Ovary (tissue), 9 donors: Measurements from ENCODE around the gene DTX4. TPM values are rescaled to one million over a fixed set of nuclear protein-coding genes. Genes with fewer than 3 reads are reported as not detected.

Experiments used
- DNase-seq, 5 donors: peaks; one replicate each; pipeline ENCODE4 v3.0.0-alpha.2; 2019 to 2020
- H3K27ac ChIP-seq, 2 donors: fragments of 200-600 bp; one replicate each; pipeline versions ENCODE4 v1.5.1 to v1.8.0; 2019 to 2022
- H3K27me3 ChIP-seq: fragments of 200-600 bp; one replicate; pipeline ENCODE4 v1.8.0; 2022
- H3K36me3 ChIP-seq: fragments of 200-600 bp; sonication (generic); one replicate; pipeline ENCODE4 v1.5.1; 2019
- H3K4me1 ChIP-seq: one replicate; pipeline ENCODE4 v1.8.1; 2013; ENCODE audit warnings: mild to moderate bottlenecking, moderate library complexity; ENCODE audit not compliant: insufficient read depth
- H3K4me3 ChIP-seq: fragments of 200-600 bp; sonication (generic); one replicate; pipeline ENCODE4 v1.5.1; 2017
- H3K9me3 ChIP-seq, 2 donors: fragments of 200-600 bp in 1 of 2; sonication (generic) in 1 of 2; one replicate each; pipeline versions ENCODE4 v1.5.1 to v1.8.1; 2013 to 2019; ENCODE audit warnings: mild to moderate bottlenecking in 1 of 2, moderate library complexity in 1 of 2
- CTCF ChIP-seq, 3 donors: fragments of 450-650 bp in 2 of 3; fragments of 200-600 bp in 1 of 3; IDR thresholded peaks; one replicate each; pipeline versions ENCODE4 v1.5.1 to v1.8.0; 2016 to 2022; ENCODE audit warnings: antibody characterized with exemption in 3 of 3, mild to moderate bottlenecking in 1 of 3
- EP300 ChIP-seq: sonication (generic); formaldehyde crosslinking; IDR thresholded peaks from one replicate; pipeline ENCODE4 v1.6.1; 2017; ENCODE audit warnings: antibody characterized with exemption
- POLR2A ChIP-seq: fragments of 450-650 bp; IDR thresholded peaks from one replicate; pipeline ENCODE4 v1.6.1; 2017; ENCODE audit warnings: antibody characterized with exemption, mild to moderate bottlenecking, moderate library complexity
- WGBS, 3 donors: extraction: QIAGEN DNeasy Blood & Tissue Kit in 1 of 3; methylation state at CpG; one replicate each; pipeline versions ENCODE4 v1.1.5 to v1.1.7; 2013 to 2017; 5-methylcytosine and 5-hydroxymethylcytosine counted together
- intact Hi-C, 4 donors: fragments of 100-400 bp; cut with DNase I; formaldehyde crosslinking; loops; one replicate each; pipeline versions ENCODE4 v1.11.0 to v1.15.1; 2022 to 2023
- polyA plus RNA-seq, 2 donors: library from polyadenylated mRNA; stranded (reverse); fragments of 200-250 nt in 1 of 2; fragments of 350-450 nt in 1 of 2; fragmentation: Illumina TruSeq in 1 of 2; extraction: RNeasy Lipid Tissue Mini Kit (QIAGEN cat#74804) in 1 of 2; gene quantifications; one replicate each; pipeline ENCODE4 v1.2.3, GENCODE V29; 2013 to 2014
- total RNA-seq, 7 donors: library from RNA; depleted of rRNA in 2 of 7; stranded (reverse); fragments of >200 nt in 2 of 7; fragmentation: NEBNext Ultra II Directional in 3 of 7; extraction: Animal tissue kit (Norgen Biotek cat#: 25700) in 3 of 7; gene quantifications; one replicate each; pipeline versions ENCODE4 v1.1.0 to v1.2.4, GENCODE V29; 2016 to 2023
- donor health status: DM: no; HTN: no; CAD: no; lungs with moderate emphysema.
- donor health status: DM: no; HTN: no; CAD: no.
- donor health status: Bipolar disorder and iron deficiency.
- donor health status: DM: yes; HTN: yes; CAD: no.
- donor health status: DM: no; HTN: no; CAD: no.
- donor health status: DM: yes; HTN: yes; CAD: no.

Gene DTX4
- total and polyA plus RNA-seq, 9 donors = 6.1 to 21.5 (median 16.9) TPM

DNA sequence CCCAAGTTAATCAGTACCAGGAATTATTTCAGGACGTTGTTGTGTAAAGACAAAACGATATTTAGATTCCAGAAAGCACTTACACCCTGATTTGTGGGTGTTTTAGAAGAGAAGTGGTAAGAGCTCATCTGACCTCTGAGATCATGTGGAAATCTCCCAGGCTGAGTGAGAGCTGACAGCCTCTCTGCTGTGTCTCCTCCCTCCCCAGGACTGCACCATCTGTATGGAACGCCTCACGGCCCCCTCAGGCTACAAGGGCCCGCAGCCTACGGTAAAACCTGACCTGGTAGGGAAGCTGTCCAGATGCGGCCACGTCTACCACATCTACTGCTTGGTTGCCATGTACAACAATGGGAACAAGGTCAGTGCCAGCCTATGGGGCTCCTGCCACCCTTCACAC is 20.0 kb downstream of the DTX4 start:
- Histone ChIP-seq H3K36me3 (no peaks in the 10 kb centered on the region), H3K27me3 (no peaks in the 10 kb centered on the region), H3K9me3 (no peaks in the 10 kb centered on the region), H3K27ac (no peak overlapping the region), H3K4me1 (peaks cover 2% of the 10 kb centered on the region), H3K4me3 (no peak overlapping the region)
- no peak for DNase-seq
- no peak for TF ChIP-seq CTCF (IDR thresholded peaks at IDR 0.05)
- no peak for TF ChIP-seq EP300
- TF ChIP-seq POLR2A = no peak
- WGBS, 3 donors = 78 to 88% (median 82%) methylated on average over 8 of the region's 8 CpGs
- intact Hi-C loops = no loop called here

GRCh38 chr11:59192446-59193020 is 20.6 kb downstream of the DTX4 start:
- 91% methylated on average over 4 of the region's 4 CpGs for WGBS, 3 donors
- Histone ChIP-seq H3K9me3 (no peaks in the 10 kb centered on the region), H3K27me3 (no peaks in the 10 kb centered on the region), H3K4me3 (no peak overlapping the region), H3K36me3 (no peaks in the 10 kb centered on the region), H3K4me1 (peaks cover 2% of the 10 kb centered on the region), H3K27ac (no peak overlapping the region)
- DNase-seq = no peak
- intact Hi-C loops = no loop called here
- TF ChIP-seq POLR2A = no peak
- TF ChIP-seq EP300 = no peak
- TF ChIP-seq CTCF (IDR thresholded peaks at IDR 0.05) = no peak

DNA sequence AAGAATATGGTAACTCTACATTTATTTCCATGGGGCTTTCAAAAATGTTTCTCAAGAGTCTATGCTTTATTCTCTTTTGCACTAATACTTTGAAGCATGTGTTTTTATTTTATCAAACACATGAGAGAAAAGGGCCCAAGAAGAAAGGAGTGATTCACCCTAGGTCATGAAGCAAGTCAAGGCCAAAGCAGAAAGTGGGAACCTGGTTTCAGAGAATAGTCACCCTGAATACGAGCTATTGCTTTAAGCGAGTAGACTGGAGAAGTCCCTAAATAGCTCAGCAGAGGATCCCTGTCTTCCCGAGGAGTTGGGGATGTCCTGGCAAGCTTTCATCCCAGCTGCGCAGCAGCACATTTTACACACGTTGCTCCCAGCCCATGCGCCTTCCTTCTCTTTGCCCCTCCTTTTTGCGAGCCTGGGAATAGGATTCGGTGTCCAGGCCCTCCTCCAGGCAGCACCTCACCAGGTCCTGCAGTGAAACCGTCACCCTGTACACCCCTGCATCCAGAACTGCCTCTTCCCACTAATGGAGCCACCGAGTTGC is 21.7 kb downstream of the DTX4 start:
- H3K36me3 ChIP-seq = no peaks in the 10 kb centered on the region
- no peak for DNase-seq
- H3K27me3 ChIP-seq = no peaks in the 10 kb centered on the region
- H3K4me1 ChIP-seq = peaks cover 6% of the 10 kb centered on the region
- 71 to 84% (median 83%) methylated on average over 10 of the region's 10 CpGs for WGBS, 3 donors
- no peak overlapping the region for H3K4me3 ChIP-seq
- H3K9me3 ChIP-seq = no peaks in the 10 kb centered on the region
- H3K27ac ChIP-seq = no peak overlapping the region
- intact Hi-C loops = no loop called here
- TF ChIP-seq POLR2A = no peak
- no peak for TF ChIP-seq EP300
- no peak for TF ChIP-seq CTCF (IDR thresholded peaks at IDR 0.05)

DNA sequence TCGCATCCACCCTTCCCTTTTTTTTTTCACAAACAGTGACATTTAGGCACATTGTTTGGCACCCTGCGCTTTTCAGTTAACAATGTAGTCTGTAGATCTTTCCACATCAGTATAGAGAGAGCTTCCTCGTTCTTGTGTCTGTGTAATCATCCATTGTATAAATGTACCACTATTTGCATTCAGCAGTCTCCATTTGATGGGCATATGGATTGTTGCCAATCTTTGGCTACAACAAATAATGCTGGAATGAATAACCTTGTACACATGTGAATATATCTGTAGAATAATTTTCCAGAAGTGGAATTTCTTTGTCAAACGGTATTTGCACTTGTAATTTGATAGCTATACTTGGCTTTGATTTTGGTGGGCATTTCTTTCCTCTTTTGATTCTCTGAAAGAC is 23.7 kb downstream of the DTX4 start:
- TF ChIP-seq POLR2A = no peak
- no peak for TF ChIP-seq CTCF (IDR thresholded peaks at IDR 0.05)
- no peak for TF ChIP-seq EP300
- Histone ChIP-seq H3K9me3 (no peaks in the 10 kb centered on the region), H3K4me3 (no peak overlapping the region), H3K4me1 (peaks cover 6% of the 10 kb centered on the region), H3K36me3 (no peaks in the 10 kb centered on the region), H3K27me3 (no peaks in the 10 kb centered on the region), H3K27ac (no peak overlapping the region)
- no peak for DNase-seq
- intact Hi-C loops = no loop called here
- 80 to 84% (median 84%) methylated on average over 4 of the region's 4 CpGs for WGBS, 3 donors
